SK-N-SH (cell line): ENCODE results near the gene EVC2. TPM values are rescaled to one million over a fixed set of nuclear protein-coding genes. Genes with fewer than 3 reads are reported as not detected.

Experiments used
- CTCF ChIA-PET: fragments of 300-600, 350-600 bp; formaldehyde crosslinking; extraction: SDS; loops from one replicate; lab custom pipeline; 2021; lab: Yijun Ruan, JAX
- POLR2A ChIA-PET: fragments of 350-600 bp; sonication (Branson Sonifier 250); formaldehyde crosslinking; extraction: SDS; loops from one replicate; lab custom pipeline; 2020; ENCODE audit warnings: antibody characterized with exemption, inconsistent platforms; lab: Yijun Ruan, JAX
- DNase-seq: peaks from one replicate; pipeline ENCODE4 v3.0.0; 2012
- H2AFZ ChIP-seq: fragments of 200-600 bp; sonication (generic); 2 replicates; pipeline ENCODE4 v1.8.1; 2016; ENCODE audit warnings: antibody characterized with exemption, mild to moderate bottlenecking, low read depth
- H3F3A ChIP-seq: fragments of 200-600 bp; sonication (generic); replicated peaks from 2 replicates; pipeline ENCODE3; 2016; ENCODE audit warnings: antibody characterized with exemption, mild to moderate bottlenecking; ENCODE audit not compliant: insufficient read depth
- H3K27ac ChIP-seq, 2 experiments: fragments of 200-500 bp in 1 of 2; fragments of 200-600 bp in 1 of 2; sonication (Bioruptor generic) in 1 of 2; sonication (generic), shearing (Covaris generic) in 1 of 2; 2 replicates each; pipeline versions ENCODE4 v1.5.1 to v1.6.1; 2014 to 2016; ENCODE audit warnings: low read depth in 2 of 2, inconsistent platforms in 1 of 2, low read length in 1 of 2, mild to moderate bottlenecking in 1 of 2, mixed read lengths in 1 of 2
- H3K27me3 ChIP-seq: fragments of 200-600 bp; sonication (generic), shearing (Covaris generic); 2 replicates; pipeline ENCODE4 v1.6.1; 2016; ENCODE audit warnings: mixed run types; ENCODE audit not compliant: insufficient read depth
- H3K36me3 ChIP-seq, 2 experiments: fragments of 200-500 bp in 1 of 2; fragments of 200-600 bp in 1 of 2; sonication (Bioruptor generic) in 1 of 2; sonication (generic) in 1 of 2; replicated peaks in 1 of 2; 2 replicates each; pipeline versions ENCODE3 to v1.5.1; 2014 to 2016; ENCODE audit warnings: low read length in 1 of 2, mild to moderate bottlenecking in 1 of 2; ENCODE audit not compliant: insufficient read depth in 2 of 2, control insufficient read depth in 1 of 2
- H3K4me1 ChIP-seq, 2 experiments: fragments of 200-500 bp in 1 of 2; fragments of 200-600 bp in 1 of 2; sonication (Bioruptor generic) in 1 of 2; sonication (generic), shearing (Covaris generic) in 1 of 2; 2 replicates each; pipeline versions ENCODE4 v1.5.1 to v1.6.1; 2014 to 2016; ENCODE audit warnings: low read depth in 1 of 2, low read length in 1 of 2, mixed run types in 1 of 2; ENCODE audit not compliant: insufficient read depth in 2 of 2, control insufficient read depth in 1 of 2
- H3K4me2 ChIP-seq: fragments of 200-600 bp; sonication (generic), shearing (Covaris generic); 2 replicates; pipeline ENCODE4 v1.6.1; 2017; ENCODE audit warnings: mixed run types
- H3K4me3 ChIP-seq, 2 experiments: fragments of 200-500 bp in 1 of 2; fragments of 200-600 bp in 1 of 2; sonication (Bioruptor generic) in 1 of 2; sonication (generic), shearing (Covaris generic) in 1 of 2; 2 replicates each; pipeline versions ENCODE4 v1.5.1 to v1.8.1; 2014 to 2016; ENCODE audit warnings: low read depth in 2 of 2, inconsistent platforms in 1 of 2, low read length in 1 of 2, mild to moderate bottlenecking in 1 of 2, mixed read lengths in 1 of 2, moderate library complexity in 1 of 2
- H3K79me2 ChIP-seq: fragments of 200-600 bp; sonication (generic); 2 replicates; pipeline ENCODE4 v1.8.1; 2017; ENCODE audit warnings: mild to moderate bottlenecking; ENCODE audit not compliant: insufficient read depth
- H3K9ac ChIP-seq: fragments of 200-600 bp; sonication (generic); 2 replicates; pipeline ENCODE4 v1.6.1; 2017; ENCODE audit warnings: mixed run types
- H3K9me2 ChIP-seq: fragments of 200-600 bp; sonication (generic); 2 replicates; pipeline ENCODE4 v1.6.1; 2017; ENCODE audit warnings: mixed run types
- H3K9me3 ChIP-seq: fragments of 200-600 bp; sonication (generic); 2 replicates; pipeline ENCODE4 v1.6.1; 2017; ENCODE audit warnings: mixed run types, mild to moderate bottlenecking, moderate library complexity
- H4K20me1 ChIP-seq: fragments of 200-600 bp; sonication (generic); 2 replicates; pipeline ENCODE4 v1.6.1; 2017; ENCODE audit warnings: mild to moderate bottlenecking, mixed run types; ENCODE audit not compliant: insufficient read depth
- CHD2 ChIP-seq: fragments of 150-350 bp; IDR thresholded peaks from 2 replicates; pipeline ENCODE4 v1.6.1; 2018; ENCODE audit warnings: low read length; ENCODE audit not compliant: partially characterized antibody
- ELF1 ChIP-seq: IDR thresholded peaks from 2 replicates; pipeline ENCODE4 v1.4.0; 2012
- EP300 ChIP-seq, 2 experiments: IDR thresholded peaks; 2 replicates each; pipeline versions ENCODE4 v1.4.0 to v1.6.1; 2012; ENCODE audit warnings: borderline replicate concordance in 1 of 2, low read depth in 1 of 2, low read length in 1 of 2
- FOSL2 ChIP-seq: IDR thresholded peaks from 2 replicates; pipeline ENCODE4 v1.4.0; 2012; ENCODE audit warnings: low read depth, mild to moderate bottlenecking, moderate library complexity, borderline replicate concordance
- FOXJ3 ChIP-seq: sonication (generic); formaldehyde crosslinking; IDR thresholded peaks from 2 replicates; pipeline ENCODE4 v1.5.1; 2020; ENCODE audit warnings: mild to moderate bottlenecking, missing genetic modification reagents
- FOXM1 ChIP-seq: IDR thresholded peaks from 2 replicates; pipeline ENCODE4 v1.4.0; 2012; ENCODE audit warnings: low read depth, mild to moderate bottlenecking
- GABPA ChIP-seq: IDR thresholded peaks from 2 replicates; pipeline ENCODE4 v1.4.0; 2012; ENCODE audit warnings: low read depth, mild to moderate bottlenecking
- GATA2 ChIP-seq: sonication (generic); formaldehyde crosslinking; IDR thresholded peaks from 2 replicates; pipeline ENCODE4 v1.5.0; 2020; ENCODE audit warnings: mild to moderate bottlenecking, missing genetic modification reagents
- IRF3 ChIP-seq: fragments of 150-350 bp; IDR thresholded peaks from 2 replicates; pipeline ENCODE4 v1.6.1; 2016; ENCODE audit warnings: mild to moderate bottlenecking, low read depth, low read length
- MXI1 ChIP-seq: IDR thresholded peaks from 2 replicates; pipeline ENCODE4 v1.6.1; 2012; ENCODE audit warnings: mild to moderate bottlenecking, low read depth, low read length, improper control_type of control experiment
- NFIC ChIP-seq: IDR thresholded peaks from 2 replicates; pipeline ENCODE4 v1.4.0; 2012; ENCODE audit warnings: borderline replicate concordance
- NRF1 ChIP-seq: IDR thresholded peaks from 2 replicates; pipeline ENCODE4 v1.6.1; 2012; ENCODE audit warnings: low read depth, mild to moderate bottlenecking, low read length
- PBX3 ChIP-seq: IDR thresholded peaks from 2 replicates; pipeline ENCODE4; 2012
- RCOR1 ChIP-seq: fragments of 150-350 bp; IDR thresholded peaks from 2 replicates; pipeline ENCODE4 v1.6.1; 2017; ENCODE audit warnings: antibody characterized with exemption, low read length
- RFX5 ChIP-seq: IDR thresholded peaks from 2 replicates; pipeline ENCODE4 v1.6.1; 2012; ENCODE audit warnings: mild to moderate bottlenecking, improper control_type of control experiment, low read length
- SIN3A ChIP-seq: IDR thresholded peaks from 2 replicates; pipeline ENCODE4 v1.6.1; 2012; ENCODE audit warnings: low read depth, mild to moderate bottlenecking, low read length, moderate library complexity, borderline replicate concordance
- TAF1 ChIP-seq: IDR thresholded peaks from 2 replicates; pipeline ENCODE4 v1.6.1; 2012; ENCODE audit warnings: low read depth, mild to moderate bottlenecking, low read length, moderate library complexity, borderline replicate concordance
- TCF12 ChIP-seq: IDR thresholded peaks from 2 replicates; pipeline ENCODE4 v1.4.0; 2012
- TEAD4 ChIP-seq: IDR thresholded peaks from 2 replicates; pipeline ENCODE4 v1.4.0; 2012; ENCODE audit warnings: mild to moderate bottlenecking, borderline replicate concordance; ENCODE audit not compliant: insufficient read depth
- USF1 ChIP-seq: IDR thresholded peaks from 2 replicates; pipeline ENCODE4 v1.4.0; 2012; ENCODE audit warnings: low read depth, borderline replicate concordance
- WGBS: methylation state at CpG from one replicate; pipeline ENCODE4 v1.1.6; 2017; ENCODE audit warnings: low lambda C conversion rate; 5-methylcytosine and 5-hydroxymethylcytosine counted together
- polyA plus RNA-seq, 3 experiments: library from polyadenylated mRNA; depleted of rRNA; stranded (reverse); fragments of >200 nt; gene quantifications; 2 replicates each; pipeline ENCODE4 v1.2.3, GENCODE V29; 2012

EVC2 gene
- polyA plus RNA-seq, 1 of the 3 experiments (the other 2 are of a cell fraction): not detected

- Histone ChIP-seq H3K4me2 (no peak overlapping the region), H3K27ac (no peak overlapping the region), H3F3A (no peaks in the 10 kb centered on the region), H3K9me3 (no peaks in the 10 kb centered on the region), H3K4me1 (no peaks in the 10 kb centered on the region), H3K4me3 (no peak overlapping the region), H4K20me1 (no peaks in the 10 kb centered on the region)
- DNase-seq: no peak
- 65% methylated on average over 8 of the region's 8 CpGs for WGBS
- TF ChIP-seq EP300 (IDR thresholded peaks at IDR 0.05; ENCODE audit: borderline replicate concordance in 1 of 2, low read depth in 1 of 2, low read length in 1 of 2): no peak
- TF ChIP-seq NRF1: no peak
- no peak for TF ChIP-seq FOXJ3 (CRISPR knock-in tag)
- TF ChIP-seq MXI1: no peak
- TF ChIP-seq TCF12: no peak
- TF ChIP-seq IRF3: no peak
- TF ChIP-seq TAF1: no peak
- TF ChIP-seq RFX5: no peak
- TF ChIP-seq RCOR1: no peak
- TF ChIP-seq, all 33 proteins: peak for 0
- ChIA-PET POLR2A (no interaction called here), CTCF (no interaction called here)
- H3K9ac ChIP-seq: no peak overlapping the region
- H3K9me2 ChIP-seq: no peaks in the 10 kb centered on the region
- H3K27me3 ChIP-seq: no peaks in the 10 kb centered on the region
- H2AFZ ChIP-seq: no peak overlapping the region
- no peaks in the 10 kb centered on the region for H3K79me2 ChIP-seq
- no peaks in the 10 kb centered on the region for H3K36me3 ChIP-seq
Observed at GRCh38 chr4:5573965-5574364, 134.4 kb downstream of the EVC2 start.

DNA sequence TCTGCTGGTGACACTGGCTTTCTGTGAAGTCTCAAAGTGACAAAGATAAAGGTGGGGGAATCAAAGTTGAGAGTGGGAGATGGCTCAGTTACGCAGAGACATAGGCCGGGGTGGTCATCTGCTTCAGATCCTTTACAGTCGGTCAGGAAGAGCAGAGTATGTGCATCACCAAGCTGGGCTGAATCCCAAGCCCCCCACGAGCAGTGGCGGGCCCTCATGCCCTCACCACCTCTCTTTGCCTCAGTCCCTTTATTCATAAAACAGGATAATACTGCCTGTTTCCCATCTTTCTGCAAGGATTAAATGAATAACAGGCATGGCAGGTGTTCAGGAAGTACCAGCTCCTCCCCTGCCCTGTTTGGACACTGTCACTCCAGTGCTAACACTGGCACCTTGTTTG, 135.6 kb downstream of the EVC2 start:
- CTCF ChIA-PET: no interaction called here
- TF ChIP-seq GATA2 (CRISPR knock-in tag): no peak
- TF ChIP-seq CHD2: no peak
- no peak for TF ChIP-seq GABPA
- no peak for TF ChIP-seq SIN3A
- no peak for TF ChIP-seq USF1
- TF ChIP-seq ELF1: no peak
- no peak for TF ChIP-seq RFX5
- TF ChIP-seq NFIC: no peak
- TF ChIP-seq NRF1: no peak
- TF ChIP-seq PBX3: no peak
- no peak for TF ChIP-seq EP300 (IDR thresholded peaks at IDR 0.05; ENCODE audit: borderline replicate concordance in 1 of 2, low read depth in 1 of 2, low read length in 1 of 2)
- TF ChIP-seq FOXJ3 (CRISPR knock-in tag): no peak
- TF ChIP-seq TEAD4: no peak
- TF ChIP-seq FOXM1: no peak
- no peak for TF ChIP-seq FOSL2
- WGBS: 47% methylated on average over 5 of the region's 5 CpGs

More for the DNA sequence above, 135.6 kb downstream of the EVC2 start:
- Histone ChIP-seq H2AFZ (no peak overlapping the region), H3K27me3 (no peaks in the 10 kb centered on the region), H3K36me3 (no peaks in the 10 kb centered on the region), H3K4me3 (no peak overlapping the region), H3K9ac (no peak overlapping the region), H4K20me1 (no peaks in the 10 kb centered on the region), H3K79me2 (no peaks in the 10 kb centered on the region), H3F3A (no peaks in the 10 kb centered on the region), H3K9me3 (no peaks in the 10 kb centered on the region), H3K4me2 (no peak overlapping the region), H3K4me1 (no peaks in the 10 kb centered on the region), H3K9me2 (no peaks in the 10 kb centered on the region), H3K27ac (no peak overlapping the region)
- DNase-seq: no peak
- POLR2A ChIA-PET: no interaction called here
